ENCODE results near the gene CDC42BPA.

Gene CDC42BPA

GRCh38 chr1:227335242-227336020 lies 17.1 kb upstream of the CDC42BPA start:
- H3K4me3 ChIP-seq (ENCODE audit: control insufficient read depth, low read depth, low read length) = no peak overlapping the region
- TF ChIP-seq CTCF (conservative IDR thresholded peaks at IDR 0.05; ENCODE audit: control insufficient read depth, insufficient read depth, low read depth, low read length) = no peak
- DNase-seq (ENCODE audit: low read depth) = no peak

- no peak overlapping the region for H3K4me3 ChIP-seq (ENCODE audit: control insufficient read depth, low read depth, low read length)
- TF ChIP-seq CTCF (conservative IDR thresholded peaks at IDR 0.05; ENCODE audit: control insufficient read depth, insufficient read depth, low read depth, low read length) = no peak
- DNase-seq (ENCODE audit: low read depth) = peak; percentile 55
Observed at GRCh38 chr1:227333423-227333822, 15.1 kb upstream of the CDC42BPA start.

- DNase-seq (ENCODE audit: low read depth) = no peak
- H3K4me3 ChIP-seq (ENCODE audit: control insufficient read depth, low read depth, low read length) = no peak overlapping the region
- TF ChIP-seq CTCF (conservative IDR thresholded peaks at IDR 0.05; ENCODE audit: control insufficient read depth, insufficient read depth, low read depth, low read length) = no peak
Observed at GRCh38 chr1:227330279-227331076, 12.2 kb upstream of the CDC42BPA start.

- no peak for TF ChIP-seq CTCF (conservative IDR thresholded peaks at IDR 0.05; ENCODE audit: control insufficient read depth, insufficient read depth, low read depth, low read length)
Observed at GRCh38 chr1:227328405-227329019, 10.2 kb upstream of the CDC42BPA start.

GRCh38 chr1:227325156-227325555 lies 6.9 kb upstream of the CDC42BPA start:
- H3K4me3 ChIP-seq (ENCODE audit: control insufficient read depth, low read depth, low read length) = no peak overlapping the region
- DNase-seq (ENCODE audit: low read depth) = no peak
- TF ChIP-seq CTCF (conservative IDR thresholded peaks at IDR 0.05; ENCODE audit: control insufficient read depth, insufficient read depth, low read depth, low read length) = no peak

More at GRCh38 chr1:227328405-227329019, 10.2 kb upstream of the CDC42BPA start:
- no peak for DNase-seq (ENCODE audit: low read depth)
- no peak overlapping the region for H3K4me3 ChIP-seq (ENCODE audit: control insufficient read depth, low read depth, low read length)

DNA sequence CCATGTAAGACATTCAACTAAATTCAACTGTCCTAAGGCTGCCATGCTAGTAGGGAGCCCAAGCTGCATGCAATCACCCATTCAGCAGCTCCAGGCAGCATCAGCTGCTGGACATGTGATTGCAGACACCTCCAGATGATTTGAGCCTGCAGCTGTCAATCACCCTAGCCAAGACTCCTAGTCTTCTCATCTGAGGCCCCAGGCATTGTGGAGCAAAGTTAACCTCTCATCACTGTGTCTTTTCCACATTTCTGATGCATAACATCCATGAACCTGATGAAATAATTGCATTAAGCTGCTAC lies 5.6 kb upstream of the CDC42BPA start:
- no peak overlapping the region for H3K4me3 ChIP-seq (ENCODE audit: control insufficient read depth, low read depth, low read length)
- TF ChIP-seq CTCF (conservative IDR thresholded peaks at IDR 0.05; ENCODE audit: control insufficient read depth, insufficient read depth, low read depth, low read length) = no peak
- no peak for DNase-seq (ENCODE audit: low read depth)
